ENCODE results near the gene AKAP8L.

DNA sequence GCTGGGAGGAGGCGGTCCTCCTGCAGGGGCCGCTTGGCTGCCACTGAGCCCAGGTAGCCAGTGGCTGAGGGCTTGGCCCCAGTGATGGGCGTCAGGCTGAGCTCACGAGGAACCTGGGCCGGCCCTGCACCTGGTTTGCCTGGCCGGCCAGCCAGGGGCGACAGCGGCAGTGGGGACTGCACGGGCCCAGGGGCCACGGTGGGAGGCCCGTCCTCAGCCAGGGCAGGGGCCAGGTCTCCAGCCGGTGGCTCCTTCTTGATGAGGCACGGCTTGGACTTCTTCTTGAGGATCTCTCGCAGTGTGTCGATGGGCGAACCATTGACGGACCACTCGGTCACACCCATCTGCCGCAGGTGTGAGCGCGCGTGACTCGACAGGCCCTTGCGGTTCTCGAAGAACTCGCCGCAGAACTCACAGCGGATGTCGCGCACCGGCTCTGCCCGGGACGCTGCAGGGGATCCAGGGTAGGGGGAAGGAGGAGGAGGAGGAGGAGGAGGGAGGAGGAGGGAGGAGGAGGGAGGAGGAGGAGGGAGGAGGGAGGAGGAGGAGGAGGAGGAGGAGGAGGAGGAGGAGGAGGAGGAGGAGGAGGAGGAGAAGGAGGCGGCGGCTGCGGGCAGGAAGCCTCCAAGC is 6.6 kb upstream of the AKAP8L start:
- TF ChIP-seq, protein P1, sequence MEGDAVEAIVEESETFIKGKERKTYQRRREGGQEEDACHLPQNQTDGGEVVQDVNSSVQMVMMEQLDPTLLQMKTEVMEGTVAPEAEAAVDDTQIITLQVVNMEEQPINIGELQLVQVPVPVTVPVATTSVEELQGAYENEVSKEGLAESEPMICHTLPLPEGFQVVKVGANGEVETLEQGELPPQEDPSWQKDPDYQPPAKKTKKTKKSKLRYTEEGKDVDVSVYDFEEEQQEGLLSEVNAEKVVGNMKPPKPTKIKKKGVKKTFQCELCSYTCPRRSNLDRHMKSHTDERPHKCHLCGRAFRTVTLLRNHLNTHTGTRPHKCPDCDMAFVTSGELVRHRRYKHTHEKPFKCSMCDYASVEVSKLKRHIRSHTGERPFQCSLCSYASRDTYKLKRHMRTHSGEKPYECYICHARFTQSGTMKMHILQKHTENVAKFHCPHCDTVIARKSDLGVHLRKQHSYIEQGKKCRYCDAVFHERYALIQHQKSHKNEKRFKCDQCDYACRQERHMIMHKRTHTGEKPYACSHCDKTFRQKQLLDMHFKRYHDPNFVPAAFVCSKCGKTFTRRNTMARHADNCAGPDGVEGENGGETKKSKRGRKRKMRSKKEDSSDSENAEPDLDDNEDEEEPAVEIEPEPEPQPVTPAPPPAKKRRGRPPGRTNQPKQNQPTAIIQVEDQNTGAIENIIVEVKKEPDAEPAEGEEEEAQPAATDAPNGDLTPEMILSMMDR (IDR thresholded peaks at IDR 0.05) = no peak
- no peak for TF ChIP-seq POLR2A (IDR thresholded peaks at IDR 0.05)

Data from esophagus squamous epithelium (tissue), 4 donors.